K562 (cell line): Measurements from ENCODE around the gene KSR2. TPM values are rescaled to one million over a fixed set of nuclear protein-coding genes. Genes with fewer than 3 reads are reported as not detected.

Source experiments
- ATF1 ChIP-seq, 2 experiments: fragments of 450-650 bp in 1 of 2; IDR thresholded peaks; 2 replicates each; pipeline ENCODE4 v1.6.1; 2016; ENCODE audit warnings: missing compliant biosample characterization in 1 of 2, missing genetic modification characterization in 1 of 2
- BRF1 ChIP-seq: IDR thresholded peaks from 3 replicates; pipeline ENCODE4 v1.6.1; 2011; ENCODE audit warnings: borderline replicate concordance, mild to moderate bottlenecking; ENCODE audit not compliant: insufficient read length; ENCODE audit errors: extremely low read depth
- EHMT2 ChIP-seq: fragments of 450-650 bp; IDR thresholded peaks from 2 replicates; pipeline ENCODE4 v1.6.1; 2018; ENCODE audit warnings: antibody characterized with exemption
- HINFP ChIP-seq: fragments of 450-650 bp; conservative IDR thresholded peaks from 2 replicates; pipeline ENCODE4 v1.6.1; 2016; ENCODE audit warnings: missing genetic modification characterization, low read depth, mild to moderate bottlenecking, control low read depth, missing compliant biosample characterization
- KAT8 ChIP-seq: fragments of 450-650 bp; IDR thresholded peaks from 2 replicates; pipeline ENCODE4 v1.6.1; 2016; ENCODE audit warnings: low read depth, mild to moderate bottlenecking
- ZBTB26 ChIP-seq: fragments of 450-650 bp; formaldehyde crosslinking; IDR thresholded peaks from 2 replicates; pipeline ENCODE4 v1.4.0; 2022; ENCODE audit warnings: missing genetic modification characterization
- ZC3H4 ChIP-seq: sonication (generic); formaldehyde crosslinking; IDR thresholded peaks from 2 replicates; pipeline ENCODE4 v1.9.0; 2021; ENCODE audit warnings: missing genetic modification reagents, borderline replicate concordance
- ZFX ChIP-seq: sonication (generic); formaldehyde crosslinking; IDR thresholded peaks from 2 replicates; pipeline ENCODE4 v1.8.0; 2022; ENCODE audit warnings: mild to moderate bottlenecking, missing genetic modification reagents, moderate library complexity
- ZNF324 ChIP-seq: fragments of 250-450 bp; sonication (Bioruptor Pico); IDR thresholded peaks from 2 replicates; pipeline ENCODE4 v1.4.0; 2020; ENCODE audit warnings: mild to moderate bottlenecking
- ZNF780A ChIP-seq: fragments of 250-450 bp; sonication (Bioruptor Pico); IDR thresholded peaks from 2 replicates; pipeline ENCODE4 v1.5.0; 2021; ENCODE audit warnings: mild to moderate bottlenecking
- polyA plus RNA-seq, 8 experiments: library from polyadenylated mRNA; depleted of rRNA in 4 of 8; stranded (reverse) in 5 of 8; unstranded in 3 of 8; fragments of >200 nt; fragmentation: Nextera tagmentation in 2 of 8; fragmentation: Illumina TruSeq in 1 of 8; extraction: Ambion mirVana in 2 of 8; extraction: Trizol in 1 of 8; gene quantifications; 2 replicates each; pipeline versions ENCODE4 v1.2.1 to v1.2.3, GENCODE V29; 2011 to 2014; ENCODE audit warnings: inconsistent platforms in 1 of 8, missing spikeins in 1 of 8
- total RNA-seq, 7 experiments: library from RNA; depleted of rRNA in 6 of 7; stranded (reverse); fragments of >200 nt in 6 of 7; fragmentation: Illumina TruSeq in 2 of 7; extraction: Trizol in 2 of 7; gene quantifications; 2 replicates each; pipeline versions ENCODE4 v1.2.1 to v1.2.3, GENCODE V29; 2011 to 2021; ENCODE audit warnings: low replicate concordance in 1 of 7
- TF ChIP-seq, protein P1 (sequence below), 2 experiments: fragments of 450-650 bp; IDR thresholded peaks; 2 replicates each; pipeline ENCODE4 v1.6.1; 2016
- TF ChIP-seq, protein P2 (sequence below): fragments of 250-450 bp; sonication (Bioruptor Pico); IDR thresholded peaks from 2 replicates; pipeline ENCODE4 v1.5.0; 2021; ENCODE audit warnings: mild to moderate bottlenecking, borderline replicate concordance
- TF ChIP-seq, protein P3 (sequence below): fragments of 150-350 bp; conservative IDR thresholded peaks from 2 replicates; pipeline ENCODE4 v1.6.1; 2014; ENCODE audit warnings: low read length
- TF ChIP-seq, protein P4 (sequence below): sonication (generic); formaldehyde crosslinking; IDR thresholded peaks from 2 replicates; pipeline ENCODE4 v1.8.0; 2022; ENCODE audit warnings: missing genetic modification reagents, mild to moderate bottlenecking, borderline replicate concordance

KSR2 gene
- total and polyA plus RNA-seq, 9 of the 15 experiments (the other 6 are each of a cell fraction or from before 2014, with no cell fraction given): not detected

- TF ChIP-seq, protein P1, sequence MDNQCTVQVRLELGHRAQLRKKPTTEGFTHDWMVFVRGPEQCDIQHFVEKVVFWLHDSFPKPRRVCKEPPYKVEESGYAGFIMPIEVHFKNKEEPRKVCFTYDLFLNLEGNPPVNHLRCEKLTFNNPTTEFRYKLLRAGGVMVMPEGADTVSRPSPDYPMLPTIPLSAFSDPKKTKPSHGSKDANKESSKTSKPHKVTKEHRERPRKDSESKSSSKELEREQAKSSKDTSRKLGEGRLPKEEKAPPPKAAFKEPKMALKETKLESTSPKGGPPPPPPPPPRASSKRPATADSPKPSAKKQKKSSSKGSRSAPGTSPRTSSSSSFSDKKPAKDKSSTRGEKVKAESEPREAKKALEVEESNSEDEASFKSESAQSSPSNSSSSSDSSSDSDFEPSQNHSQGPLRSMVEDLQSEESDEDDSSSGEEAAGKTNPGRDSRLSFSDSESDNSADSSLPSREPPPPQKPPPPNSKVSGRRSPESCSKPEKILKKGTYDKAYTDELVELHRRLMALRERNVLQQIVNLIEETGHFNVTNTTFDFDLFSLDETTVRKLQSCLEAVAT (IDR thresholded peaks at IDR 0.05): no peak
- TF ChIP-seq KAT8: no peak
- TF ChIP-seq, protein P2, sequence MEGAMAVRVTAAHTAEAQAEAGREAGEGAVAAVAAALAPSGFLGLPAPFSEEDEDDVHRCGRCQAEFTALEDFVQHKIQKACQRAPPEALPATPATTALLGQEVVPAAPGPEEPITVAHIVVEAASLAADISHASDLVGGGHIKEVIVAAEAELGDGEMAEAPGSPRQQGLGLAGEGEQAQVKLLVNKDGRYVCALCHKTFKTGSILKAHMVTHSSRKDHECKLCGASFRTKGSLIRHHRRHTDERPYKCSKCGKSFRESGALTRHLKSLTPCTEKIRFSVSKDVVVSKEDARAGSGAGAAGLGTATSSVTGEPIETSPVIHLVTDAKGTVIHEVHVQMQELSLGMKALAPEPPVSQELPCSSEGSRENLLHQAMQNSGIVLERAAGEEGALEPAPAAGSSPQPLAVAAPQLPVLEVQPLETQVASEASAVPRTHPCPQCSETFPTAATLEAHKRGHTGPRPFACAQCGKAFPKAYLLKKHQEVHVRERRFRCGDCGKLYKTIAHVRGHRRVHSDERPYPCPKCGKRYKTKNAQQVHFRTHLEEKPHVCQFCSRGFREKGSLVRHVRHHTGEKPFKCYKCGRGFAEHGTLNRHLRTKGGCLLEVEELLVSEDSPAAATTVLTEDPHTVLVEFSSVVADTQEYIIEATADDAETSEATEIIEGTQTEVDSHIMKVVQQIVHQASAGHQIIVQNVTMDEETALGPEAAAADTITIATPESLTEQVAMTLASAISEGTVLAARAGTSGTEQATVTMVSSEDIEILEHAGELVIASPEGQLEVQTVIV (CRISPR knock-in tag): no peak
- TF ChIP-seq EHMT2: no peak
- no peak for TF ChIP-seq ZBTB26
- TF ChIP-seq HINFP (tag): no peak
- TF ChIP-seq, protein P3, sequence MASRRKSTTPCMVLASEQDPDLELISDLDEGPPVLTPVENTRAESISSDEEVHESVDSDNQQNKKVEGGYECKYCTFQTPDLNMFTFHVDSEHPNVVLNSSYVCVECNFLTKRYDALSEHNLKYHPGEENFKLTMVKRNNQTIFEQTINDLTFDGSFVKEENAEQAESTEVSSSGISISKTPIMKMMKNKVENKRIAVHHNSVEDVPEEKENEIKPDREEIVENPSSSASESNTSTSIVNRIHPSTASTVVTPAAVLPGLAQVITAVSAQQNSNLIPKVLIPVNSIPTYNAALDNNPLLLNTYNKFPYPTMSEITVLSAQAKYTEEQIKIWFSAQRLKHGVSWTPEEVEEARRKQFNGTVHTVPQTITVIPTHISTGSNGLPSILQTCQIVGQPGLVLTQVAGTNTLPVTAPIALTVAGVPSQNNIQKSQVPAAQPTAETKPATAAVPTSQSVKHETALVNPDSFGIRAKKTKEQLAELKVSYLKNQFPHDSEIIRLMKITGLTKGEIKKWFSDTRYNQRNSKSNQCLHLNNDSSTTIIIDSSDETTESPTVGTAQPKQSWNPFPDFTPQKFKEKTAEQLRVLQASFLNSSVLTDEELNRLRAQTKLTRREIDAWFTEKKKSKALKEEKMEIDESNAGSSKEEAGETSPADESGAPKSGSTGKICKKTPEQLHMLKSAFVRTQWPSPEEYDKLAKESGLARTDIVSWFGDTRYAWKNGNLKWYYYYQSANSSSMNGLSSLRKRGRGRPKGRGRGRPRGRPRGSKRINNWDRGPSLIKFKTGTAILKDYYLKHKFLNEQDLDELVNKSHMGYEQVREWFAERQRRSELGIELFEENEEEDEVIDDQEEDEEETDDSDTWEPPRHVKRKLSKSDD: no peak
- TF ChIP-seq, protein P4, sequence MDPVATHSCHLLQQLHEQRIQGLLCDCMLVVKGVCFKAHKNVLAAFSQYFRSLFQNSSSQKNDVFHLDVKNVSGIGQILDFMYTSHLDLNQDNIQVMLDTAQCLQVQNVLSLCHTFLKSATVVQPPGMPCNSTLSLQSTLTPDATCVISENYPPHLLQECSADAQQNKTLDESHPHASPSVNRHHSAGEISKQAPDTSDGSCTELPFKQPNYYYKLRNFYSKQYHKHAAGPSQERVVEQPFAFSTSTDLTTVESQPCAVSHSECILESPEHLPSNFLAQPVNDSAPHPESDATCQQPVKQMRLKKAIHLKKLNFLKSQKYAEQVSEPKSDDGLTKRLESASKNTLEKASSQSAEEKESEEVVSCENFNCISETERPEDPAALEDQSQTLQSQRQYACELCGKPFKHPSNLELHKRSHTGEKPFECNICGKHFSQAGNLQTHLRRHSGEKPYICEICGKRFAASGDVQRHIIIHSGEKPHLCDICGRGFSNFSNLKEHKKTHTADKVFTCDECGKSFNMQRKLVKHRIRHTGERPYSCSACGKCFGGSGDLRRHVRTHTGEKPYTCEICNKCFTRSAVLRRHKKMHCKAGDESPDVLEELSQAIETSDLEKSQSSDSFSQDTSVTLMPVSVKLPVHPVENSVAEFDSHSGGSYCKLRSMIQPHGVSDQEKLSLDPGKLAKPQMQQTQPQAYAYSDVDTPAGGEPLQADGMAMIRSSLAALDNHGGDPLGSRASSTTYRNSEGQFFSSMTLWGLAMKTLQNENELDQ (CRISPR knock-in tag): no peak
- no peak for TF ChIP-seq ATF1 (CRISPR knock-in tag; IDR thresholded peaks at IDR 0.05)
- no peak for TF ChIP-seq ATF1 (tag; IDR thresholded peaks at IDR 0.05)
- no peak for TF ChIP-seq BRF1
- TF ChIP-seq ZNF780A (CRISPR knock-in tag): no peak
- no peak for TF ChIP-seq ZFX (CRISPR knock-in tag)
- no peak for TF ChIP-seq ZC3H4 (CRISPR knock-in tag)
- TF ChIP-seq ZNF324 (CRISPR knock-in tag): no peak
These were observed 378.4 kb downstream of the KSR2 start (continued) for GRCh38 chr12:117590386-117590785.
